GM10847 (cell line): ENCODE measurements around the gene IL6R.

Experiments
- POLR2A ChIP-seq: IDR thresholded peaks from 2 replicates; pipeline ENCODE4 v1.6.1; 2011; ENCODE audit not compliant: insufficient read length; ENCODE audit errors: extremely low read depth

The IL6R gene

GRCh38 chr1:154404984-154405746 is at the start of gene IL6R:
TSS of gene IL6R (plus strand) at chr1:154405343. CDS start at chr1:154405630, 287 bp downstream.
- no peak for TF ChIP-seq POLR2A

GRCh38 chr1:154358519-154358918 is 46.6 kb upstream of the IL6R start:
- no peak for TF ChIP-seq POLR2A

- no peak for TF ChIP-seq POLR2A
These were observed 44.9 kb upstream of the IL6R start for GRCh38 chr1:154360288-154360687.

- no peak for TF ChIP-seq POLR2A
These were observed 43.8 kb upstream of the IL6R start for GRCh38 chr1:154361357-154361756.

GRCh38 chr1:154371436-154371835 is 33.7 kb upstream of the IL6R start:
- TF ChIP-seq POLR2A, result no peak

DNA sequence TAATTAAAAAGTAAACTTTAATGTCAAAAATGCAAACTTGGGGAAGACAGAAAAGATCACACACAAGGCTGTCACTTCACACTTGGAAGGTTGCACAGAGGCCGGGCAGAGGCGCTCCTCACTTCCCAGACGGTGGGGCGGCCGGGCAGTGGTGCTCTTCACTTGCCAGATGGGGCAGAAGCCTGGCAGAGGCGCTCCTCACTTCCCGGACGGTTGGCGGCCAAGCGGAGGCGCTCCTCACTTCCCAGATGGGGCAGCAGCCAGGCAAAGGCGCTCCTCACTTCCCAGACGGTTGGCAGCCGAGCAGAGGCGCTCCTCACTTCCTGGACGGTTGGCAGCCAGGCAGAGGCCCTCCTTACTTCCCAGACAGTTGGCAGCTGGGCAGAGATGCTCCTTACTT is 25.8 kb upstream of the IL6R start:
- TF ChIP-seq POLR2A, result no peak

DNA sequence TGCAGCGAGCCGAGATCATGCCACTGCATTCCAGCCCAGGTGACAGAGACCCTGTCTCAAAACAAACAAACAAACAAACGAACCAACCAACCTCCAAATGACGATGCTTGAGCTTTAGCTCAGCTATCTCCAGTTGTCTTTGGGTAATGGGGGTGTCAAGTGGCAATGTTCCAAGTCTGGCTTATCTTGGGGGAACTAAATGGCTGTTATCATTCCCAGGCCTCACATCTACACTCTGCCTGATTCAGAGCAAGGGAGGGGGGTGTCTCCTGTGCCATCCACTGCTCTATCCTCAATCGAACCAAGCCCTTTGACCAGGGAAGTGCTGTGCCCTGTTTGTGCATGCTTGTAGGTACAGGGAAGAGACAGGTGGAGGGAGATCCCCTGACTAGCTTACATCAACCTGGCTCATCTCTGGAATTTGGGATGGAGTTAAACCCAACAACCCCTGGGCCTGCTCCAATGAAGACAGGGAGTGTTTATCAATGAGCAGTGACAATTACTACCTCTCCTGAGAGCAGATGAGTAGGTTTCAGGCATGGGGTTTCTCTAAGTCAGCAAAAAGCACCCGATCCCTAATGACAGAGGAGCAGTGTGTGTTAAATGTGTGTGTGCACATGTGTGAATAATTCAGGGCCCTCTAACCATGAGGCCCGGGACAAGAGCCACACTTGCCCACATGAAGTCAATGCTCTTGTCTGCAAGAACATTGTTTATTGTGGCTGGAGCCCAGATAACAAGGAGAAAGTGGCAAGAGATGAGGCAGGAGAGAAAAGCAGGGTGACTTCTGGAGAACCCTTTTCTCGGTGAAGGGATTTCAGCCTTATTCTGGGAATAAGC is 20.3 kb upstream of the IL6R start:
- no peak for TF ChIP-seq POLR2A

GRCh38 chr1:154386643-154387352 is 18.3 kb upstream of the IL6R start:
- no peak for TF ChIP-seq POLR2A

DNA sequence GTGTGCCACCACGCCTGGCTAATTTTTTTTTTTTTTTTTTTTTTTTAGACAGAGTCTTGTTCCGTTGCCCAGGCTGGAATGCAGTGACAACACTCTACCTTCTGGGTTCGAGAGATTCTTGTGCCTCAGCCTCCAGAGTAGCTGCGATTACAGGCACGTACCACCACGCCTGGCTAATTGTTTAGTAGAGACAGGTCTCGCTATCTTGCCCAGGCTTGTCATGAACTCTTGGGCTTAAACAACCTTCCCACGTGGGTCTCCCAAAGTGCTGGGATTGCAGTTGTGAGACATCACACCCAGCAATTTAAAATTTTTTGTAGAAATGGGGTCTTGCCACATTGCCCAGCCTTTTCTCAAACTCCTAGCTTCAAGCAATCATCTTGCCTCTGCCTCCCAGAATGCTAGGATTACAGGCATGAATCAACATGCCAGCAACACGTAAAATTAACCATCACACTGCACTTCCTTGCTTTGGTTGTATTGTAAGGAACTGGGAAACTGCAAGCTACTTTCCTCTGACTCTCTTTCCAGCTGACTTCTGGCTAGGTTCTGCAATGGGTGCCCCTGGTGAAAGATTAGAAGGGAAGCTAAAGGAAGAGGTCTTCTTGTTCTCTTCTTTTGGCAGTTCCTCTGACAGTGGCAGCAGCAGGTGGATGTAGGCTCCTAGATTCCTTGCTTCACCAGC is 13.9 kb upstream of the IL6R start:
- TF ChIP-seq POLR2A, result no peak

DNA sequence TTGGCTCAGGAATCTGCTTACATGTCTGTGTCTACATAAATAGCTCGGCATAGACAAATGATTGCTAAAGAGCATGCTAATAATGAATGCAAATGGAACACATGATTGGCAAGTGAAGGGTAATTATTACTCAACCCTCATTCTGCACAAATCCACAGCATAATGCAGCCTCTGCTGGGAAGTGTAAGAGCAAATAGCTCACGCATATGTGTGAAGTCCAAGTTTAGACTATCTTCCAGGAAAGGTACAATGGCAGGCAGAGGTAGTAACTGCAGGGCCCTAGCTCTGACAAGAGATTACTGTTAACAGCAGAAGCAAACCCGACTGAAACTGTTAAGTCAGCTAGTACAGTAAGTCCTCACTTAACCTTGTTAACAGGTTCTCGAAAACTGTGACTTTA is 7.0 kb upstream of the IL6R start:
- no peak for TF ChIP-seq POLR2A

DNA sequence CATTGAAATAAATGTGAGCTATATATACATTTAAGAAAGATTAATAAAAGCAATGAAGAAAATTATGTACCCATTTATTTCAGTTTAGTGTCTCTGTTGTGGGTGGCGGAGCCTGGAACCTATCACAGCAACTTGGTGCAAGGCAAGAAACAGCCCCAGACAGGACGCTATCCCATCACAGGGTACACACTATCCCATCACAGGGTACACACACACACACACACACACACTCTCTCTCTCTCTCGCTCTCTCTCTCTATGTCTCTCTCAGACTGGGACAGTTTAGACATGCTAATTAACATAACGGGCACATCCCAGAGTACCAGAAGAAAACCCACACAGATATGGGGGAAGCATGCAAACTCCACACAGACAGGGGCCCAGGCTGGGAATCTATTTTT is 6.5 kb upstream of the IL6R start:
- TF ChIP-seq POLR2A, result no peak

DNA sequence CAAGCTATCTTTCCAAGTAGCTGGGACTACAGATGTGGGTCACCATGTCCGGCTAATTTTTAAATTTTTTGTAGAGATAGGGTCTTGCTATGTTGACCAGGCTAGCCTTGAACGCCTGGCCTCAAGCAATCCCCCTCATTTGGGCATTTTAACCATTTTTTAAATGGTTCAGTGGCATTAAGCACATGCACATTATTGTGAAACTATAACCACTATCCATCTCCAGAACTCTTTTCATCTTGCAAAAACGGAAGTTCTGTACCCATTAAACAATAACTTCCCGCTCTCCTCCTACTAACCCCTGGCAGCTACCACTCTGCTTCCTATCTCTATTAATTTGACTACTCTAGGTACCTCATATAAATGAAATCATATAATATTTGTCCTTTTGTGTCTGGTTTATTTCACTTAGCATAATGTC is 4.8 kb upstream of the IL6R start:
- no peak for TF ChIP-seq POLR2A

- no peak for TF ChIP-seq POLR2A
These were observed 2.7 kb upstream of the IL6R start for GRCh38 chr1:154402409-154402921.

- TF ChIP-seq POLR2A, result no peak
These were observed 1.7 kb upstream of the IL6R start for GRCh38 chr1:154403261-154403943.
